AG09319 (cell line): ENCODE data around the gene FCN1.

Experiments
- DNase-seq: peaks from one replicate; pipeline ENCODE4 v3.0.0-alpha.2; 2010; ENCODE audit warnings: low read depth; ENCODE audit errors: extremely low read depth
- CTCF ChIP-seq: IDR thresholded peaks from 2 replicates; pipeline ENCODE4 v1.5.1; 2011; ENCODE audit warnings: low read depth, mild to moderate bottlenecking, inconsistent platforms, low read length, moderate library complexity

FCN1 gene

GRCh38 chr9:134951461-134951860, 33.7 kb upstream of the FCN1 start:
- TF ChIP-seq CTCF, result no peak
- DNase-seq, result no peak

- no peak for DNase-seq
- no peak for TF ChIP-seq CTCF
These were observed 32.9 kb upstream of the FCN1 start for GRCh38 chr9:134950386-134951210.

- no peak for DNase-seq
- no peak for TF ChIP-seq CTCF
These were observed 32.1 kb upstream of the FCN1 start for GRCh38 chr9:134949681-134950385.

- DNase-seq, result no peak
- TF ChIP-seq CTCF, result no peak
These were observed 30.4 kb upstream of the FCN1 start for GRCh38 chr9:134948149-134948548.

GRCh38 chr9:134947265-134947955, 29.7 kb upstream of the FCN1 start:
- DNase-seq, result no peak
- no peak for TF ChIP-seq CTCF

GRCh38 chr9:134946663-134947062, 29.0 kb upstream of the FCN1 start:
- no peak for TF ChIP-seq CTCF

More at GRCh38 chr9:134946663-134947062, 29.0 kb upstream of the FCN1 start:
- DNase-seq, result no peak
